ENCODE data around the gene NRBF2.

Gene NRBF2

GRCh38 chr10:63157845-63158624 lies 24.9 kb downstream of the NRBF2 start:
- in situ Hi-C loops (cut with MboI; ENCODE audit: low sequenced_read_pairs): no loop called here

GRCh38 chr10:63161592-63161991 lies 28.5 kb downstream of the NRBF2 start:
- in situ Hi-C loops (cut with MboI; ENCODE audit: low sequenced_read_pairs): no loop called here

GRCh38 chr10:63164166-63164623 lies 31.1 kb downstream of the NRBF2 start:
- in situ Hi-C loops (cut with MboI; ENCODE audit: low sequenced_read_pairs): no loop called here

GRCh38 chr10:63165249-63165648 lies 32.1 kb downstream of the NRBF2 start:
- in situ Hi-C loops (cut with MboI; ENCODE audit: low sequenced_read_pairs): no loop called here

- in situ Hi-C loops (cut with MboI; ENCODE audit: low sequenced_read_pairs): no loop called here
Measured at GRCh38 chr10:63166742-63167258, 33.7 kb downstream of the NRBF2 start.

- in situ Hi-C loops (cut with MboI; ENCODE audit: low sequenced_read_pairs): no loop called here
Measured at GRCh38 chr10:63168821-63169462, 35.8 kb downstream of the NRBF2 start.

- in situ Hi-C loops (cut with MboI; ENCODE audit: low sequenced_read_pairs): no loop called here
Measured at GRCh38 chr10:63169624-63170023, 36.5 kb downstream of the NRBF2 start.

GRCh38 chr10:63171255-63171855 lies 38.2 kb downstream of the NRBF2 start:
- in situ Hi-C loops (cut with MboI; ENCODE audit: low sequenced_read_pairs): no loop called here

- in situ Hi-C loops (cut with MboI; ENCODE audit: low sequenced_read_pairs): no loop called here
Measured at GRCh38 chr10:63171926-63172325, 38.8 kb downstream of the NRBF2 start.

- in situ Hi-C loops (cut with MboI; ENCODE audit: low sequenced_read_pairs): no loop called here
Measured at GRCh38 chr10:63173468-63174232, 40.5 kb downstream of the NRBF2 start.

GRCh38 chr10:63175534-63175933 lies 42.4 kb downstream of the NRBF2 start:
- in situ Hi-C loops (cut with MboI; ENCODE audit: low sequenced_read_pairs): no loop called here

- in situ Hi-C loops (cut with MboI; ENCODE audit: low sequenced_read_pairs): no loop called here
Measured at GRCh38 chr10:63192826-63193225, 59.7 kb downstream of the NRBF2 start.

- in situ Hi-C loops (cut with MboI; ENCODE audit: low sequenced_read_pairs): no loop called here
Measured at GRCh38 chr10:63197344-63198092, 64.4 kb downstream of the NRBF2 start.

- in situ Hi-C loops (cut with MboI; ENCODE audit: low sequenced_read_pairs): loop anchor here (25.0 kb wide), 1 partner anchor 413 kb away; no protein-coding TSS in a partner anchor
Measured at GRCh38 chr10:63199716-63200115, 66.6 kb downstream of the NRBF2 start.

GRCh38 chr10:63200431-63200830 lies 67.3 kb downstream of the NRBF2 start:
- in situ Hi-C loops (cut with MboI; ENCODE audit: low sequenced_read_pairs): loop anchor here (25.0 kb wide), 1 partner anchor 412 kb away; no protein-coding TSS in a partner anchor

- in situ Hi-C loops (cut with MboI; ENCODE audit: low sequenced_read_pairs): loop anchor here (25.0 kb wide), 1 partner anchor 411 kb away; no protein-coding TSS in a partner anchor
Measured at GRCh38 chr10:63201118-63201517, 68.0 kb downstream of the NRBF2 start.

Data from hTERT RPE-1 (cell line).